LNCAP (cell line): Measurements from ENCODE around the gene CORO2A.

Experiments
- CTCF ChIP-seq: fragments of 450-650 bp; IDR thresholded peaks from 2 replicates; pipeline ENCODE4 v1.5.1; 2017; ENCODE audit warnings: mild to moderate bottlenecking

CORO2A gene

GRCh38 chr9:98095401-98095800 is 97.0 kb downstream of the CORO2A start:
- no peak for TF ChIP-seq CTCF

- no peak for TF ChIP-seq CTCF
Observed at GRCh38 chr9:98094851-98095250, 97.6 kb downstream of the CORO2A start.

GRCh38 chr9:98094316-98094715 is 98.1 kb downstream of the CORO2A start:
- no peak for TF ChIP-seq CTCF

GRCh38 chr9:98092613-98092931 is 99.9 kb downstream of the CORO2A start:
- TF ChIP-seq CTCF = no peak

- TF ChIP-seq CTCF = no peak
Observed at GRCh38 chr9:98091735-98092612, 100.5 kb downstream of the CORO2A start.

GRCh38 chr9:98087420-98088354 is 104.8 kb downstream of the CORO2A start:
- TF ChIP-seq CTCF = no peak

GRCh38 chr9:98086461-98086860 is 106.0 kb downstream of the CORO2A start:
- no peak for TF ChIP-seq CTCF
